CD4-positive, alpha-beta T cell treated with Interleukin-12 subunit alpha and Interleukin-12 subunit beta, for 1 hour (primary cell): ENCODE results near the gene ULK3.
A peak's percentile ranks its signal among the peaks of the same experiment; 100 is the strongest.

Experiments
- DNase-seq: peaks from one replicate; pipeline ENCODE4 v3.0.0-alpha.2; 2020

Gene ULK3

GRCh38 chr15:74794970-74795349 is 48.0 kb downstream of the ULK3 start:
- DNase-seq: no peak

DNA sequence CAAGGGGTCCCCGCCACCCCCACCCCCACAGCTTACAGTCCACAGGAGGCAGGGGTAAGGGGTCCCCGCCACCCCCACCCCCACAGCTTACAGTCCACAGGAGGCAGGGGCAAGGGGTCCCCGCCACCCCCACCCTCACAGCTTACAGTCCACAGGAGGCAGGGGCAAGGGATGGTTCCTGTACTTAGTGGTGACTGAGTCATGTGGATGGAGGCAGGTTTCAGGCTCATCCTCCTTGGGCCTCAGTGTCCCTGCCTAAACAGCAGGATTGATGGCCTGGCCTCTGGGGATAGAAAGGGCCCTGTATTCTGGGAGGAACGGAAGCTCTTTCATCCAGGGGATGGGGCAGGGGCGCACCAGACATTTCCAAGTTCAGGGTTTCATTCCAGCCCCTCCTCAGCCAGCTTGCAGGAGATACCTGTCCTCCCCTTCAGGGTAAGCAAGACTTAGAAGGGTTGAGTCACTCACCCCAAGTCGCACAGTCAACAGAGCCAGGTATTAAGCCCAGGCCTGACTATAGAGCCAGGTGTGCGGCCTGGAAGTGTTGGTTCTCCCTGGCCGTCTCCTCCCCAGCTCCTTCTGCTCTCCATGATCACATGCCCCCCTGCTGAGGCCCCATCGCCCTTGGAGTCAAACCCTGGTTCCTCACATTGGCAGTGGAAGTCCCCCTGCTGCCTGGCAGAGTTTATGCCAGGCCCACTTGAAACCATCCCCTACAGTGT is 48.5 kb downstream of the ULK3 start:
- no peak for DNase-seq

DNA sequence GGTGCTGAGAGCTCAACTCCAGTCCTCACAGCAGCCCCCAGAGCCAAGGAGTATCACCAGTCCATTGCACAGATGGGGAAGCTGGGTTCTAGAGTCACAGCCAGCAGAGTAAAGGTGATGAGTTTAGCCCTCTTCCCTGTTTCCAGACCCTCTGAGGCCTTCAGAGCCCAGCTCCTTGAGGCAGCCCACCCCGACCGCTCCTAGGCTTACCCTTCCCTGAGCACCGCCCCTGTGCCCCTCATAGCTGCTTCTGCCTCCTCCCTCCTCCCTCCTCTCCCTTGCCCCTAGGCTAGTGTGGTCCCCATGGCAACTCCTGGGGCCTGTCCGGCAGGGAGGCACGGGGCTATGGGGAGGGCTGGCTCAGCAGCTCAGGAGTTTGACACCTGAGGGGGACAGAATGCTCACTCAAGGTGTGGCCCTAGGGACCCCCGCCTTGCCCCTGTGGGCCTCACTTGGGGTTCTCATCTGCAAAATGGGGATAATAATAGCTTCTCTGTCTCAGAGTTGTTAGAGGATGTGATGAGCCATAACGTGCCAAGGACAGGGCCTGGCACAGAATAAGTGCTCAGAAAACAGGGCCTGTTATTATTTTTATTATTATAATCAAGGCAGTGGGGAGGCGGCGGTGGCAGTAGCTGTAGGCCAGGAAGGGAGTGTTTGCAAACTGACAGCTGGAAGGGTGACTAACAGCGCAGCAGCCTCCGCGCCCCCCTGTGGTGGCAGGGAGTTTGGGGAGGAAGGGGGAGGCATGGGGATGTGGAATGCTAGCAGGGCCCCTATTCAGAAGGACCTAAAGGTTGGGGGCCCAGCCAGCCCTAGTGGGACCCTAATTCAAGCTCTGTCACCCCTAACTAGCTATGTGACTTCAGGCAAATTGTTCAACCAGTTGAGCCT is 49.6 kb downstream of the ULK3 start:
- DNase-seq: peak; percentile 81

DNA sequence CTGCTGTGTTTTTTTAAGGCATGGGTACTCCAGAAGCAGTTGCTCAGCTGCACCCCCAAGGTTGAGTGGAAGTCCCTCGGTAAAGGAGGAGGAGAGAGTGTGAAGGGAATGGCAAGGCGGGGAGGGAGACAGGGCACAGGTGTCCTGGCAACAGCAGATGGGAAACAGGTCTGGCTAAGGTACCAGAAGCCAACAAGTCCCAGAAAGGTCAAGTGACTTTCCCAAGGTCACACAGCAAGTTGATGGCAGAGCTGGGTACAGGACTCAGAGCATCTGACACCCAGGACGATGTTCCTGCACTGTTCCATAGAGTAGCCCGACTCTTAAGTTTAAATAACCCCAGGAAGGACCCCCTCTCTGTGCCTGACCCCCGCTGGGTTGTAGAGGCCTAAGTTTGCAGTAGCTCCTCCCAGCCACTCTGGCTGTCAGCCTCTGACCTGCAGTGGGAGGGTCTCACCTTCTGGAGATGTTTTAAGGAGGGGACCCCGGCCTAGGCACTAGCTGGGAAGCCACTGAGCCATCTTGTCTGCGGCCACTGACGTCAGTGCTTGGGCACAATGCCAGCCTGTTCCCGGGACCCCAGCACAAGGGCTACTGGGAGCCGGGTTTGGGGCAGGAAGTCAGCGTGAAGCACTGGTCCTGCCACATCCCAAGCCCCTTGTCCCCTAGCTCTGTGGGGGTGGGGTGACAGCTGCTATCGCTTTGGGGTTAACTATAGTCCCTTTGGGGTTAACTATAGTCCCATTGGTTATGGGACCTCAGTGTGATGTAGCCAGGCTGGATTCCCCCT is 50.5 kb downstream of the ULK3 start:
- DNase-seq: no peak

- no peak for DNase-seq
Observed at GRCh38 chr15:74791667-74792066, 51.3 kb downstream of the ULK3 start.

GRCh38 chr15:74791007-74791406 is 51.9 kb downstream of the ULK3 start:
- no peak for DNase-seq

GRCh38 chr15:74790080-74790916 is 52.7 kb downstream of the ULK3 start:
- no peak for DNase-seq

DNA sequence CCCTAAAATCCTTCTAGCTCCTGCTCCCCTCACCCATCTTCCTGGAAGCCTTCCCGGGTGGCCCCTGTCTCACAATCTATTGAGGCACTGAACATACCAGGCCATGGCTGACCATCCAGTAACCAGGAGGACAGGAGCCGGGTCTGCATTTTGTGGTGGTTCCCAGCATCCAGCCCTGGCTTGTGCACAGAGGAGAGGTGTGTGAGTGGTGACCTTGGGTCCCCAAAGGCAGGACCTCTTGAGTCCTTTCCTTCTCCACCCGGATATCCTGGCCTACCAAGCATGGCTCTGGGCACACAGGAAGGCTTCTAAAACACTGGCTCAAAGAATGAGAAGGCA is 53.2 kb downstream of the ULK3 start:
- no peak for DNase-seq

DNA sequence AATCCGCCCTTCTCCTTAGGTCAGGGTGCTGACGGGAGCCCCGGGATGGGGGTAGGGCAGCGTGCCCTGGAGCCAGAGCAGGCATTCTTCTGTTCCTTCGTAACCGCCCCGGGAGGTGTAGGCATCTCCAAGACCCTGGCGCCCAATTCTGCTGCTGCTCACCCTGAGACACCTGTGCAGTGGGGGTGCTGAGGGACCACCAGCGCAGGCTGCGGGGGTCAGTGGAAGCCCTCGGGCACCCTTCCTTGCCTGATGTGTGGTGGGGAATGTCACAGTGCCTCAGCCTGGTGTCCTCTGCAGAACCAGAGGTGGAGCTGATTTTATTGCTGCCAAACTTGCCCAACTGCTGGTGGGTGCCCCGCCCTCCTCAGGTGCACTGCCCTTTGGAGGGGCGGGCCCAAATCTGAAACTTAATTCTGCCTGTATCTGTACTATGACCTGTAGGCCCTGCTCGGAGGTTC is 53.8 kb downstream of the ULK3 start:
- no peak for DNase-seq

DNA sequence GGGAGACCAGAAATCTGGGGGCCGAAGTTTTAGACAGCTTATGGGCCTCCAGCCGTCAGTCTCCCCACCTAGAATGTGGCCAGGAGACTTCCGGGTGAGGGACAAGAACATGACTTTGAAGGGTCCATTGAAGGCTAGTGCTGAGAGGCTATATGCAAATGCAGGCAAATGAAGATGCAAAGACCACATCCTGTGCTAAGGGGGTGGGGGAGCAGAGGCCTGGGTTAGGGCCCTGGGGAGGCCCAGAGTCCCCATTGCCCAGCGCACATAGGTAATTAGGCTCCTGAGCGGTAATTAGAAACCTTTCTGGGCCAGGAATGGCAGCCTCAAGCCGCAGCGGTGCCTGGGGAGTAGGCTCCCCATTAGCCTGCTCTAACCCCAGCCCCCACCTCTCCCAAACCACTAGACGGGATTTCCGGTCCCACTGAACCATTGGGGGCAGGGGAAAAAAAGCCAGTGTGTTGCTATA is 54.2 kb downstream of the ULK3 start:
- DNase-seq: peak; percentile 62

GRCh38 chr15:74788042-74788682 is 54.8 kb downstream of the ULK3 start:
- DNase-seq: no peak

GRCh38 chr15:74787251-74788041 is 55.5 kb downstream of the ULK3 start:
- DNase-seq: peak; percentile 89

GRCh38 chr15:74786551-74787165 is 56.3 kb downstream of the ULK3 start:
- DNase-seq: no peak
